H4 (cell line): ENCODE results near the gene ROR2. TPM values are rescaled to one million over a fixed set of nuclear protein-coding genes. Genes with fewer than 3 reads are reported as not detected.
"Not testable (repeated sequence)": the region's sequence is repeated elsewhere in the genome, so short reads cannot be mapped to it uniquely, and the experiment has no call there.

Source experiments
- DNase-seq: peaks from one replicate; pipeline ENCODE4 v3.0.0-alpha.2; 2015; ENCODE audit warnings: low spot score
- total RNA-seq: library from RNA; depleted of rRNA; stranded (reverse); fragments of >200 nt; shearing (Covaris generic); gene quantifications from 2 replicates; pipeline ENCODE4 v1.2.3, GENCODE V29; 2014; rRNA removed

ROR2 gene
- total RNA-seq, 1 experiment from 2014 or later, result 1.8 TPM

- no peak for DNase-seq
These were observed 430.3 kb downstream of the ROR2 start for GRCh38 chr9:91519520-91520277.

DNA sequence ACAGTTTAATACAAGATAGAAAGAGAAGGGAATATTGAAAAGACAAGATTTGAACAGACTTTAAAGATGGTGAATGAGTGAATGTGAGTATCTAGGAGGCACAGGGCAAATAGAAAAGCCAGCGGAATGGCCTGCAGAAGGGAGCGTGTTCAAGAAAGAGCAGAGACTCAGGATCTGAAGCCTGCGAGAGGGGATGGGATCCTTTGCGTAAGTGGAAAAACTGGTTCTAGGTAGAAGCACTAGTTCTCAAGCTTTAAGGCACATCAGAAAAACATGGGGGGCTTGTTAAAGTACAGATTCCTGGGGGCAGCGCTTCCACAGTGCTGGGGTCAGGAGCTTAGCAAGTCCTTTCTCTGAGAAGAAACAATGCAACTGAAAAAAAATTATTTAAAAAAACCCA, 431.6 kb downstream of the ROR2 start:
- DNase-seq, result no peak

- DNase-seq, result no peak
These were observed 432.2 kb downstream of the ROR2 start for GRCh38 chr9:91517801-91518200.

DNA sequence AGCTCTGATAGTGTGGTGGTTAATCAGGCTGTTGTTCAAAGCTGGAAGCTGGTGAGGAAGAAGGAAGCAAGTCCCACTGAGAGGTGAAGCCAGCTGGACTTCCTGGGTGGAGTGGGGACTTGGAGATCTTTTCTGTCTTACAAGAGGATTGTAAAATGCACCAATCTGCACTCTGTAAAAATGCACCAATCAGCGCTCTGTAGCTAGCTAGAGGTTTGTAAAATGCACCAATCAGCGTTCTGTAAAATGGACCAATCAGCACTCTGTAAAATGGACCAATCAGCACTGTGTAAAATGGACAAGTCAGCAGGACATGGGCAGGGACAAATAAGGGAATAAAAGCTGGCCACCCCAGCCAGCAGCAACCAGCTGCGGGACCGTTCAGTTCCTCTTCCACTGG, 432.7 kb downstream of the ROR2 start:
- not testable (repeated sequence) for DNase-seq

DNA sequence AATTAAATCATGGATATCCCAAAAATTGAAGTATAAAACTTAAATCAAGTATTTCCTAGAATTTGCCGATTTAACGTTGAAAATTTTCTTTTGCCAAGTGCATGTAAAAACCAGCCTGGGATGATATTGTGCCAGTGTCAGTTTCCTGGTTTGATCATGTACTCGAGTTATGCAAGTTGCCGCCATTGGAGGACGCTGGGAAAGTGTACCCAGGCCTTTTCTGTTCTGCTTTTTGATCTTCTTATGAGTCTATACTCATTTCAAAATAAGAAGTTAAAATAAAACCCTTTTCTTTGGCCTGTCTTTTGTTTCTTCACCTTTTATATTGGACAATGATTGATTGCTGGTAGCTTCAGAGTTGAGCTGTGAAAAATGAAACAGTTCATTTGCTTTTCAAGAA, 433.3 kb downstream of the ROR2 start:
- no peak for DNase-seq

DNA sequence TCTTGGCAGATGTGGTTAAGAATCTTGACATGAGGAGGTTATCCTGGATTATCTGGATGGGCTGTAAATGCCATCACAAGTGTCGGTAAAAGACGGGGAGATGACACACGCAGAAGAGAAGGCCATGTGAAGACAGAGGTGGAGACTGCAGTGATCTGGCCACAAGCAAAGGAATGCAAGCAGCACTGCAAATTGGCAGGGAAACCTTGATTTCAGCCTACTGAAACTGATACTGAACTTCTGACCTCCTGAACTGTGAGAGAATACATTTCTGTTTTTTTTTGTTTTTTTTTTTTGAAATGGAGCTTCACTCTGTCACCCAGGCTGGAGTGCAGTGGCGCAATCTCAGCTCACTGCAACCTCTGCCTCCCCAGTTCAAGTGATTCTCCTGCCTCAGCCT, 433.9 kb downstream of the ROR2 start:
- DNase-seq, result no peak

- DNase-seq, result peak; percentile 65
These were observed 434.8 kb downstream of the ROR2 start for GRCh38 chr9:91515074-91515687.

Other genes with a start within 250 kb of the ROR2 start
- gene SPTLC1, start 165.2 kb upstream of the ROR2 start, total RNA-seq, result 92.3 and 94.6 TPM in 2 replicates